H1 (cell line): ENCODE results near the gene ARHGEF1. TPM values are rescaled to one million over a fixed set of nuclear protein-coding genes. Genes with fewer than 3 reads are reported as not detected.

Source experiments
- CTCF ChIA-PET: fragments of 300-600 bp; sonication (Branson Sonifier 250); formaldehyde crosslinking; loops from one replicate; lab custom pipeline; 2021; ENCODE audit not compliant: partially characterized antibody; lab: Charles Lee
- POLR2A ChIA-PET: fragments of 300-600 bp; sonication (Branson Sonifier 250); formaldehyde crosslinking; loops from one replicate; lab custom pipeline; 2021; ENCODE audit warnings: inconsistent platforms; ENCODE audit not compliant: partially characterized antibody; lab: Charles Lee
- DNase-seq, 2 experiments: peaks; one replicate each; pipeline versions ENCODE4 v3.0.0 to v3.0.0-alpha.2; 2010 to 2022; ENCODE audit warnings: low spot score in 2 of 2, low read depth in 1 of 2, mixed read lengths in 1 of 2
- FAIRE-seq: peaks from 2 replicates; lab custom pipeline; 2011; peaks lifted over from hg19 to GRCh38; lab: Jason Lieb, UNC
- H2AFZ ChIP-seq: 2 replicates; pipeline ENCODE4 v1.8.1; 2012; ENCODE audit warnings: low read length, inconsistent platforms
- H2AK5ac ChIP-seq: 2 replicates; pipeline ENCODE4 v1.6.1; 2013; ENCODE audit warnings: low read depth, low read length
- H2BK120ac ChIP-seq: replicated peaks from 2 replicates; pipeline ENCODE3; 2013; ENCODE audit warnings: low read depth, low read length, inconsistent platforms
- H2BK12ac ChIP-seq: 2 replicates; pipeline ENCODE4 v1.6.1; 2013; ENCODE audit warnings: low read depth, low read length
- H2BK15ac ChIP-seq: 2 replicates; pipeline ENCODE4 v1.6.1; 2013; ENCODE audit warnings: low read length
- H2BK20ac ChIP-seq: 2 replicates; pipeline ENCODE4 v1.6.1; 2013; ENCODE audit warnings: low read length
- H2BK5ac ChIP-seq: 2 replicates; pipeline ENCODE4 v1.6.1; 2013; ENCODE audit warnings: low read depth, low read length
- H3K14ac ChIP-seq: 2 replicates; pipeline ENCODE4 v1.6.1; 2013; ENCODE audit warnings: inconsistent platforms; ENCODE audit not compliant: insufficient read length
- H3K18ac ChIP-seq: 2 replicates; pipeline ENCODE4 v1.6.1; 2013; ENCODE audit warnings: low read length; ENCODE audit errors: extremely low read depth
- H3K23ac ChIP-seq: 2 replicates; pipeline ENCODE4 v1.6.1; 2013; ENCODE audit warnings: inconsistent platforms; ENCODE audit not compliant: insufficient read length
- H3K23me2 ChIP-seq: 2 replicates; pipeline ENCODE4 v1.6.1; 2013; ENCODE audit warnings: low read depth, low read length
- H3K27ac ChIP-seq: 2 replicates; pipeline ENCODE4 v1.6.1; 2011; ENCODE audit warnings: low read depth, low read length, inconsistent platforms
- H3K27me3 ChIP-seq, 4 experiments: replicated peaks in 1 of 4; 1 replicate in 1 of 4; 2 replicates in 3 of 4; pipeline versions ENCODE4 v1.6.1 to v1.8.1; 2011 to 2013; ENCODE audit warnings: low read length in 3 of 4, mild to moderate bottlenecking in 3 of 4, inconsistent platforms in 2 of 4, mixed read lengths in 2 of 4, moderate library complexity in 1 of 4; ENCODE audit not compliant: control insufficient read depth in 3 of 4, insufficient read depth in 3 of 4; ENCODE audit errors: extremely low read depth in 1 of 4
- H3K36me3 ChIP-seq, 4 experiments: 2 replicates each; pipeline versions ENCODE4 v1.6.1 to v1.8.1; 2011 to 2013; ENCODE audit warnings: mild to moderate bottlenecking in 4 of 4, low read length in 3 of 4, moderate library complexity in 2 of 4, control low read depth in 1 of 4, inconsistent platforms in 1 of 4; ENCODE audit not compliant: insufficient read depth in 4 of 4, control insufficient read depth in 2 of 4
- H3K4ac ChIP-seq: replicated peaks from 2 replicates; pipeline ENCODE3; 2013; ENCODE audit warnings: low read length, low read depth, mixed read lengths, inconsistent platforms; ENCODE audit not compliant: insufficient read length
- H3K4me1 ChIP-seq, 4 experiments: replicated peaks in 1 of 4; 1 replicate in 1 of 4; 2 replicates in 3 of 4; pipeline versions ENCODE4 v1.6.1 to v1.8.1; 2011 to 2013; ENCODE audit warnings: low read length in 3 of 4, inconsistent platforms in 2 of 4, mixed read lengths in 1 of 4; ENCODE audit not compliant: insufficient read depth in 4 of 4, control insufficient read depth in 3 of 4
- H3K4me2 ChIP-seq, 2 experiments: 2 replicates each; pipeline versions ENCODE4 v1.6.1 to v1.8.1; 2011 to 2013; ENCODE audit warnings: low read depth in 2 of 2, low read length in 2 of 2, control low read depth in 1 of 2, inconsistent platforms in 1 of 2, mild to moderate bottlenecking in 1 of 2; ENCODE audit not compliant: insufficient read depth in 1 of 2
- H3K4me3 ChIP-seq, 4 experiments: fragments of 200-600, 300-600 bp in 1 of 4; sonication (generic), shearing (Covaris generic), sonication (Bioruptor Twin) in 1 of 4; 2 replicates each; pipeline versions ENCODE4 v1.5.1 to v1.8.1; 2011 to 2016; ENCODE audit warnings: low read length in 4 of 4, low read depth in 3 of 4, control low read depth in 2 of 4, inconsistent platforms in 2 of 4, mild to moderate bottlenecking in 2 of 4, mixed read lengths in 1 of 4, moderate library complexity in 1 of 4; ENCODE audit not compliant: insufficient read depth in 2 of 4; ENCODE audit errors: extremely low read depth in 1 of 4
- H3K56ac ChIP-seq: replicated peaks from 2 replicates; pipeline ENCODE3; 2013; ENCODE audit warnings: low read depth, mild to moderate bottlenecking, mixed read lengths, low read length, inconsistent platforms; ENCODE audit not compliant: insufficient read length
- H3K79me1 ChIP-seq: 2 replicates; pipeline ENCODE4 v1.6.1; 2013; ENCODE audit warnings: low read depth, low read length, control low read depth
- H3K79me2 ChIP-seq, 2 experiments: 2 replicates each; pipeline versions ENCODE4 v1.6.1 to v1.8.1; 2012 to 2013; ENCODE audit warnings: low read length in 2 of 2, mild to moderate bottlenecking in 2 of 2, inconsistent platforms in 1 of 2; ENCODE audit not compliant: insufficient read depth in 2 of 2, control insufficient read depth in 1 of 2
- H3K9ac ChIP-seq, 4 experiments: replicated peaks in 1 of 4; 1 replicate in 1 of 4; 2 replicates in 3 of 4; pipeline versions ENCODE4 v1.6.1 to v1.8.1; 2011 to 2013; ENCODE audit warnings: low read depth in 3 of 4, low read length in 3 of 4, control low read depth in 2 of 4, mild to moderate bottlenecking in 2 of 4, moderate library complexity in 2 of 4, inconsistent platforms in 1 of 4; ENCODE audit errors: extremely low read depth in 1 of 4
- H3K9me3 ChIP-seq, 2 experiments: 2 replicates each; pipeline versions ENCODE4 v1.6.1 to v1.8.1; 2012 to 2013; ENCODE audit warnings: mild to moderate bottlenecking in 2 of 2, moderate library complexity in 2 of 2, control low read depth in 1 of 2, inconsistent platforms in 1 of 2, low read depth in 1 of 2, low read length in 1 of 2, mixed read lengths in 1 of 2; ENCODE audit not compliant: insufficient read depth in 2 of 2
- H4K20me1 ChIP-seq, 2 experiments: replicated peaks in 1 of 2; 2 replicates each; pipeline versions ENCODE3 to v1.8.1; 2011 to 2013; ENCODE audit warnings: inconsistent platforms in 2 of 2, low read length in 2 of 2, mild to moderate bottlenecking in 1 of 2; ENCODE audit not compliant: insufficient read depth in 2 of 2, control insufficient read depth in 1 of 2
- H4K5ac ChIP-seq: 2 replicates; pipeline ENCODE4 v1.6.1; 2013; ENCODE audit warnings: low read length, low read depth, mixed read lengths, inconsistent platforms; ENCODE audit not compliant: insufficient read length
- H4K8ac ChIP-seq: 2 replicates; pipeline ENCODE4 v1.8.0; 2013; ENCODE audit warnings: mild to moderate bottlenecking, moderate library complexity, low read length, inconsistent platforms; ENCODE audit not compliant: insufficient read depth; ENCODE audit errors: extremely low read depth
- H4K91ac ChIP-seq: replicated peaks from 2 replicates; pipeline ENCODE3; 2013; ENCODE audit warnings: low read length, mixed read lengths, inconsistent platforms; ENCODE audit not compliant: insufficient read length
- CBX8 ChIP-seq: fragments of 300-800, 300-1000 bp; sonication (generic); IDR thresholded peaks from 2 replicates; pipeline ENCODE4 v1.7.1; 2016; ENCODE audit warnings: low read depth, low read length, borderline replicate concordance
- EZH2 ChIP-seq: fragments of 200-600 bp; sonication (generic); IDR thresholded peaks from 2 replicates; pipeline ENCODE4 v1.7.1; 2012; ENCODE audit warnings: low read depth, mild to moderate bottlenecking, moderate library complexity, low read length, inconsistent platforms; ENCODE audit not compliant: severe bottlenecking
- HDAC6 ChIP-seq: IDR thresholded peaks from one replicate; pipeline ENCODE4 v1.7.1; 2012; ENCODE audit warnings: low read depth, mild to moderate bottlenecking, inconsistent platforms, low read length, moderate library complexity
- KDM4A ChIP-seq: IDR thresholded peaks from one replicate; pipeline ENCODE4 v1.7.1; 2012; ENCODE audit warnings: low read depth, mild to moderate bottlenecking, moderate library complexity, low read length, inconsistent platforms; ENCODE audit not compliant: severe bottlenecking
- KDM5A ChIP-seq: fragments of 200-600 bp; IDR thresholded peaks from 2 replicates; pipeline ENCODE4 v1.7.1; 2012; ENCODE audit warnings: mild to moderate bottlenecking, low read length, inconsistent platforms, mixed read lengths
- POLR2A ChIP-seq, 2 experiments: IDR thresholded peaks; 1 replicate in 1 of 2; 2 replicates in 1 of 2; pipeline ENCODE4 v1.6.1; 2011; ENCODE audit warnings: low read depth in 2 of 2, low read length in 2 of 2, mild to moderate bottlenecking in 2 of 2; ENCODE audit errors: control extremely low read depth in 1 of 2
- SIX5 ChIP-seq: IDR thresholded peaks from 2 replicates; pipeline ENCODE4 v1.6.1; 2011; ENCODE audit warnings: mild to moderate bottlenecking, low read depth, low read length
- SUZ12 ChIP-seq: fragments of 200-600 bp; sonication (generic); IDR thresholded peaks from 2 replicates; pipeline ENCODE4 v1.6.1; 2012; ENCODE audit warnings: mild to moderate bottlenecking, inconsistent platforms, low read length, moderate library complexity, mixed read lengths
- WGBS, 2 experiments: shearing (Covaris generic) in 1 of 2; methylation state at CpG; one replicate each; pipeline versions ENCODE4 v1.1.6 to v1.1.7; 2013 to 2015; ENCODE audit warnings: low lambda C conversion rate in 2 of 2, mixed read lengths in 2 of 2, inconsistent platforms in 1 of 2, low coverage in 1 of 2, missing lambda C conversion rate in 1 of 2; ENCODE audit not compliant: insufficient replicate concordance in 2 of 2, insufficient coverage in 1 of 2, insufficient read length in 1 of 2; ENCODE audit errors: extremely low coverage in 1 of 2, missing lambda C conversion rate in 1 of 2; 5-methylcytosine and 5-hydroxymethylcytosine counted together
- polyA plus RNA-seq, 7 experiments: library from polyadenylated mRNA; depleted of rRNA in 3 of 7; stranded (reverse) in 5 of 7; unstranded in 2 of 7; fragments of >200 nt in 5 of 7; fragments of 200-250 nt in 2 of 7; gene quantifications; 1 replicate in 5 of 7; 2 replicates in 1 of 7; 4 replicates in 1 of 7; pipeline versions ENCODE4 v1.2.1 to v1.2.3, GENCODE V29; 2011 to 2013; ENCODE audit warnings: missing spikeins in 2 of 7, mixed read lengths in 2 of 7
- total RNA-seq: library from RNA; stranded (reverse); fragmentation: NEBNext Ultra II Directional; extraction: Animal tissue kit (Norgen Biotek cat#: 25700); gene quantifications from 2 replicates; pipeline ENCODE4 v1.2.1, GENCODE V29; 2021
- TF ChIP-seq, protein P1 (sequence below): IDR thresholded peaks from 2 replicates; pipeline ENCODE4 v1.6.1; 2012; ENCODE audit warnings: inconsistent platforms
- TF ChIP-seq, protein P2 (sequence below): IDR thresholded peaks from 2 replicates; pipeline ENCODE4 v1.6.1; 2012; ENCODE audit warnings: low read length, inconsistent platforms

ARHGEF1 gene
- total and polyA plus RNA-seq, 2 of the 8 experiments (the other 6 are each of a cell fraction or from before 2014, with no cell fraction given), result 23.0 to 49.0 TPM

DNA sequence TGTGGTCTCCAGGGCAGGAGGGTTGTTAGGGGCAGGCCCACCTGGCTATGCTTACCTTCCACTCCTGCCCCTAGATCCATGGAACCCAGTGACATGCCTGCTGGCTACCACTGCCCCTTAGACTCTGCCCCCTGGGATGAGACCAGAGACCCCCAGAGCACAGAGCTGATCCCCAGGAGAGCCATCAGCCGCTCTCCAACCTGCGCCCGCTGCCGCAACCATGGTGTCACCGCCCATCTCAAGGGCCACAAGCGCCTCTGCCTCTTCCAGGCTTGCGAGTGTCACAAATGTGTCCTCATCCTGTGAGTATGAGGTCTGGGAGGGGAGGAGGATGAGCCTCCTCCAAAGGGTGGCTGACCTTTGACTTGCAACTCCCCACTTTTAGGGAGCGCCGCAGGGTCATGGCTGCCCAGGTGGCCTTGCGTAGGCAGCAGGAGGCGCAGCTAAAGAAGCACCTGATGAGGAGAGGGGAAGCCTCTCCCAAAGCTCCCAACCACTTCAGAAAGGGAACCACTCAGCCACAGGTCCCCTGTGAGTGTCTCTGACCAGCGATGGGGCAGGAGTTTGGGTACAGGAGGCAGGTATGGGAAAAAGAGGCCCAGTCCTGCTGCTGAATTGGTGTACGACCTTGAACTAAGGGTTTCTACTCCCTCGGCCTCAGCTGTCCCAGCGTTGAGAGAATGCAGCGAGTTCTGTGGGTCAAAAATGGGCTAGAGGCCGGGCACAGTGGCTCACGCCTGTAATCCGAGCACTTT, 35.5 kb upstream of the ARHGEF1 start:
- WGBS, 2 experiments, result 85% methylated on average over 17 of the region's 19 CpGs; no CpG with 5 or more reads in 1 of the 2 experiments
- CTCF ChIA-PET, result interaction anchor here (0.8 to 1.5 kb wide), 2 partner anchors 11 to 13 kb away, joined by 3 to 9 read pairs; no protein-coding TSS in a partner anchor
- H2BK15ac ChIP-seq, result no peak overlapping the region
- TF ChIP-seq POLR2A (IDR thresholded peaks at IDR 0.05; ENCODE audit: control extremely low read depth in 1 of 2, low read depth in 2 of 2, low read length in 2 of 2) (no peak), SIX5 (no peak), KDM5A (no peak), EZH2 (no peak), SUZ12 (no peak), CBX8 (no peak), KDM4A (no peak), HDAC6 (no peak)
- TF ChIP-seq, protein P1, sequence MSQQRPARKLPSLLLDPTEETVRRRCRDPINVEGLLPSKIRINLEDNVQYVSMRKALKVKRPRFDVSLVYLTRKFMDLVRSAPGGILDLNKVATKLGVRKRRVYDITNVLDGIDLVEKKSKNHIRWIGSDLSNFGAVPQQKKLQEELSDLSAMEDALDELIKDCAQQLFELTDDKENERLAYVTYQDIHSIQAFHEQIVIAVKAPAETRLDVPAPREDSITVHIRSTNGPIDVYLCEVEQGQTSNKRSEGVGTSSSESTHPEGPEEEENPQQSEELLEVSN, result no peak
- TF ChIP-seq, protein P2, sequence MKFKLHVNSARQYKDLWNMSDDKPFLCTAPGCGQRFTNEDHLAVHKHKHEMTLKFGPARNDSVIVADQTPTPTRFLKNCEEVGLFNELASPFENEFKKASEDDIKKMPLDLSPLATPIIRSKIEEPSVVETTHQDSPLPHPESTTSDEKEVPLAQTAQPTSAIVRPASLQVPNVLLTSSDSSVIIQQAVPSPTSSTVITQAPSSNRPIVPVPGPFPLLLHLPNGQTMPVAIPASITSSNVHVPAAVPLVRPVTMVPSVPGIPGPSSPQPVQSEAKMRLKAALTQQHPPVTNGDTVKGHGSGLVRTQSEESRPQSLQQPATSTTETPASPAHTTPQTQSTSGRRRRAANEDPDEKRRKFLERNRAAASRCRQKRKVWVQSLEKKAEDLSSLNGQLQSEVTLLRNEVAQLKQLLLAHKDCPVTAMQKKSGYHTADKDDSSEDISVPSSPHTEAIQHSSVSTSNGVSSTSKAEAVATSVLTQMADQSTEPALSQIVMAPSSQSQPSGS, result no peak

More for the DNA sequence above, 35.5 kb upstream of the ARHGEF1 start:
- Histone ChIP-seq H2BK12ac (no peak overlapping the region), H2BK120ac (no peak overlapping the region), H3K9me3 (peaks cover 2 to 25% of the 10 kb centered on the region in 2 experiments; a peak in 3 of 4 replicates), H3K4me1 (no peaks in the 10 kb centered on the region; a peak in 1 of 7 replicates), H3K79me1 (no peaks in the 10 kb centered on the region), H3K18ac (no peak overlapping the region), H3K36me3 (no peaks in the 10 kb centered on the region), H3K4me3 (no peak overlapping the region), H4K20me1 (no peaks in the 10 kb centered on the region), H3K9ac (no peak overlapping the region), H2AFZ (no peak overlapping the region), H3K23me2 (no peaks in the 10 kb centered on the region), H3K4me2 (no peak overlapping the region), H2AK5ac (no peak overlapping the region), H3K23ac (no peak overlapping the region), H3K79me2 (no peaks in the 10 kb centered on the region), H4K8ac (peak overlapping the region; percentile 37; the same call in 1 of the 2 replicates), H4K91ac (no peak overlapping the region), H3K27ac (no peak overlapping the region), H3K14ac (no peak overlapping the region), H2BK5ac (no peak overlapping the region), H3K56ac (no peak overlapping the region), H4K5ac (no peak overlapping the region), H3K4ac (no peak overlapping the region), H3K27me3 (no peaks in the 10 kb centered on the region; a peak in 1 of 7 replicates), H2BK20ac (no peak overlapping the region)
- DNase-seq (no peak), FAIRE-seq (no peak)
- POLR2A ChIA-PET, result interaction anchor here (1.2 to 1.7 kb wide), 3 partner anchors 13 to 17 kb away, joined by 3 to 6 read pairs (median 5); partner anchors contain the start of gene RPS19
